ENCODE data around the gene AADAT.
"Not testable (repeated sequence)": the region's sequence is repeated elsewhere in the genome, so short reads cannot be mapped to it uniquely, and the experiment has no call there.

AADAT gene

DNA sequence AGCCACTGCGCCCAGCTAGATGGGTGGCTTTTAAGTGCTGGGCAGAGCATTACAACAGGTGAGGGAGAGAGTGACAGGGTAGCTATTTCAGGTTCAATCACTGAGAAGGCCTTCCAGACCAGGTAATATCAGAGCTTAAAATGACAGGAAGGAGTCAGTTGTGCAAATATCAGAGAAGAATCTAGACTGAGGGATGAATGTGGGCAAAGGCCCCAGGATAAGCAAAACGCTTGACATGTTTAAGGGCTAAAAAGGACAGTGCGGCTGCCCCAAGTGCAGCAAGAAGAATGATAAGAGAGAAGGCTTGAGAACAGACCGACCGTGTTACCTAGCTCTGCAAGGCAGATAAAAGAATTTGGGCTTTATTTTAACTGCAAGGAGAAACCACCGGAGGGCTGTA lies 18.6 kb downstream of the AADAT start:
- FAIRE-seq = no peak
- DNase-seq (ENCODE audit: insufficient read length, low spot score) = no peak
- no peak for TF ChIP-seq POLR2A (IDR thresholded peaks at IDR 0.05; ENCODE audit: low read depth, low read length)

DNA sequence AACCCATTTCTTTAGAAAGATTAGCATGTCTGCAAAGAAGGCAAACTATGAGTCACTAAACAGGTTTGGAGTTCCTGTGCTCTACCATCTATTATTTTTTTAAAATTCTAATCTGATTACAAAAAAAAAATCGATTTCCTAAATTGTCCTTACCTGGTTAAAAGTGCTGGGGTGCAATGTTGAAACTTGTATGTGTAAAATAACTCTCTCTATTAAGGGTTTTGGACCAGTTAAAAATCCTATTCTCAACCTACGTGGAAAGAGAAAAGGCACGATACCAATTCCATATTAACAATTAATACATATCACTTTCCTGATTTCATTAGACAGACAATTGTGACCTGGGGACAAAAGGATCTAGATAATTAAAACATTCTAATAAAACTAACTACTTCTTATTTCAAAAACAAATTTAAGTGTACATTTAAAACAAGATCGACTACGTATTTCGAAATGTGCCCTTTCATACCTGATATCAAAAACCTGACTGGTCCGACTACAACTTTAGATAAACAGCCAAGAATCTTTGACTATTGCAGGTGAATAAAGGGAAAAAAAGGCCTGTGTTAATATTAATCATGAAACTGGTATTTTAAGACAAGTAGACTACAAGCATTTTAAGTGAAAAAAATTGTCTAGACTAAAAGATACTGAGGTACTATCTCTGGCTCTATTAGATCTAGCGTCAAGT lies 21.2 kb downstream of the AADAT start:
- no peak for DNase-seq (ENCODE audit: insufficient read length, low spot score)
- FAIRE-seq = no peak

DNA sequence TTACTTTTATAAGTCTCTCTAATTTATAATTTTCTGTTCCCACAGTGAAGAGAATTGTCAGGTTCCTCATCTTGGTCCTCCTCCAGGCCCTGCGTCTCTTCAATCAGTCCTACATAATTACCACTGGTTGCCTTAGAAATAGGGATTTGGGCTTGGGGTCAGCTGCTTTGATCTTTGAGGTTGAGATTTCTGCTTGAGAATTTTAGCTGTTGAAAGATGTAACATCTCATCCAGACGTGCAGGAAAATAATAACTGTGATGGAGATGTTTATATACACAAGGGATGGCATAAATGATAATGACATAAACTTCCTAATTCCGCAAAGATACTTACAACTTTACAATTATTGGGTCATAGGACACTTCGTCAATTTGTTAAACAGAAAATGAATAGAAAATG lies 30.3 kb downstream of the AADAT start:
- DNase-seq (ENCODE audit: insufficient read length, low spot score) (no peak), FAIRE-seq (no peak)
- TF ChIP-seq POLR2A (IDR thresholded peaks at IDR 0.05; ENCODE audit: low read depth, low read length) = no peak

More for the DNA sequence above, 21.2 kb downstream of the AADAT start:
- TF ChIP-seq POLR2A (IDR thresholded peaks at IDR 0.05; ENCODE audit: low read depth, low read length) = no peak

DNA sequence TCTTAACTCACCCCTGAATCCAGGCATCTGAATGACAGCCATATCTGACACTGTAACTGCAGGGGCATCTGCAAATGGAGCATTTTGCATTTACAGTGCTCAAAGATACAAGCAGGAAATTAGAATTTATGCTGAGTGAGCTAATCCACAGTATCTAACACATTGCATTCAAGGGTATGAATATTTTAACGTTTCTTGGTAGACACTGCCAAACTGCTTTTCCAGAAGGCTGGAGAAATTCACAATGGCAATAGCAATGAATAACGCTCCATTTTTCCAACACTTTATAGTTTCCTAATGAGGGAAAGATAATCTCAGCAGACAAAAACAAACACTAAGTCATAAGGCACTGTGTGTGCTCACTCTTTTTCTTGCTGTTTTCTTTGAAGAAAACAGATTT lies 30.9 kb downstream of the AADAT start:
- TF ChIP-seq POLR2A (IDR thresholded peaks at IDR 0.05; ENCODE audit: low read depth, low read length) = no peak
- DNase-seq (ENCODE audit: insufficient read length, low spot score) = no peak
- no peak for FAIRE-seq

DNA sequence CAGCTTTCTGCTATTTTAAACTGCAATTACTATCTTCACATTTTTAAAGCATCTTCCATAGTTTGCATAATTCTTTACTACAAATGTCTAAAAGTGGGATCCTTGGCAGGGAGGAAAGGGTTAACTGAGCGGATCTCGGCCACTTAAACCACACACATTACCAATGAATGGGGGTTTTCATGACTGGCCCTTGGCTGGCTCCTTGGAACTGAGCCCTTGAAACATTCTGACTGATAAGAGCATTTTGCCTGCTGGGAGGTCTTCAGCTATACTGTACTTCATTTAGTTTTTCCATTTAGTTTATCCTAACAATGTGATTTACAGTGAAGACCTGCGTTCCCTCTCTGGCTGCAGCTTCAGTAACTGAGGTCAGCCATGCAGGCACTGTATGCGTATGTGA lies 31.9 kb downstream of the AADAT start:
- FAIRE-seq (no peak), DNase-seq (ENCODE audit: insufficient read length, low spot score) (no peak)
- TF ChIP-seq POLR2A (IDR thresholded peaks at IDR 0.05; ENCODE audit: low read depth, low read length) = no peak

DNA sequence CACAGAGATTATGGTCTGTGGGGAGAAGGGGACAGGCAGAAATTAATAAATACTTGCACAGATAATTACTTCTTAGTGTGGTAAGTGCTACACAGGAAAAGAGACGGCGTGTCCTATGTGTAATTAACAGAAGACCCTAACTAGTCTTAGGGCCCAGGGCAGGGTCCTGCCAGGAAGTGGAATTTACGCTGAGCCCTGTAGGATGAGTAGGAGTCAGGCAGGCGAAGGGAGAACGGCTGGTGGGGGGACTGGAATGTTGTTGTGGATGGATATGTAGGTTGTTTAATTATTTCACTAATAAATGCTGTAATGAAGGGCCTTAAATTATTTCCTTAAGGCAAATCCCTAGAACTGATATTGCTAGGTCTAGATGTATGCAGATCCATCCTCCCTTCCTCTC lies 36.8 kb downstream of the AADAT start:
- no peak for TF ChIP-seq POLR2A (IDR thresholded peaks at IDR 0.05; ENCODE audit: low read depth, low read length)
- FAIRE-seq (no peak), DNase-seq (ENCODE audit: insufficient read length, low spot score) (no peak)

DNA sequence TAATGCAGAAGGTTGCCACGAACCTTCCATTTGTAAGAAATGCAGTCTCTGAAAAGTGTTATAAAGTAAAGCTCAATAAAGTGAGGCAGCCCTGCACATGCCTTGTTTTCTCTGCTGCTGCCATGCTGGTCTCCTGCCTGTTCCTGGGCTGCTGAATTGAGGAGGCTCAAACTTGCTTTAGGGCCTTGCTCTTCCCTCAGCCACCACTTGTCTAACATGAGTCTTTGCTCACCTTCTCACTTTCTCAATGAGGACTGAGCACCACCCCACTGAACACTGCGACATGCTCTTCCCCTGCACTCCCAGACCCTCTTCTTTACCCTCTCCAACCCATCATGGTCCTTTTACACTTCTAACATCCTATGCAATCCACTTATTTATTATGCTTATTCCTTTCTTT lies 38.4 kb downstream of the AADAT start:
- DNase-seq (ENCODE audit: insufficient read length, low spot score) = no peak
- TF ChIP-seq POLR2A (IDR thresholded peaks at IDR 0.05; ENCODE audit: low read depth, low read length) = no peak
- FAIRE-seq = no peak

DNA sequence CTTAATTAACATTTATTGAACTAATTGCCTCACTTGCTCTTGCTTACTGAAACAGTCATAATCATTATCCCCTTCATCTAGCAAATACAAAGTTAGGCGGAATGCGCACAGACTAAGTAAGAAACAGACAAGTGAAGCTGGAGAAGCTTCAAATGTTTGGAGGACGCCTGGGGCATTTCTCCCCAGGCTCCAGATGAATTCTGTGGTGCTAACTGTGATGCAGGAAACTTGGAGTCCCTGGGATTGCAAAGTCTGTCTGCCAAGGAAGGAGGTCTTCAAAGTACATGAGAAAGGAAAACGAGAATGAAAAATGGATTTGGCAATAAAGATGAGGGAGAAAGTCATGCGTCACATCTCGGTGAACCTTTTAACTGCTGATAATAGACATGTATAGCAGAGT lies 40.0 kb downstream of the AADAT start:
- FAIRE-seq (no peak), DNase-seq (ENCODE audit: insufficient read length, low spot score) (no peak)
- no peak for TF ChIP-seq POLR2A (IDR thresholded peaks at IDR 0.05; ENCODE audit: low read depth, low read length)

DNA sequence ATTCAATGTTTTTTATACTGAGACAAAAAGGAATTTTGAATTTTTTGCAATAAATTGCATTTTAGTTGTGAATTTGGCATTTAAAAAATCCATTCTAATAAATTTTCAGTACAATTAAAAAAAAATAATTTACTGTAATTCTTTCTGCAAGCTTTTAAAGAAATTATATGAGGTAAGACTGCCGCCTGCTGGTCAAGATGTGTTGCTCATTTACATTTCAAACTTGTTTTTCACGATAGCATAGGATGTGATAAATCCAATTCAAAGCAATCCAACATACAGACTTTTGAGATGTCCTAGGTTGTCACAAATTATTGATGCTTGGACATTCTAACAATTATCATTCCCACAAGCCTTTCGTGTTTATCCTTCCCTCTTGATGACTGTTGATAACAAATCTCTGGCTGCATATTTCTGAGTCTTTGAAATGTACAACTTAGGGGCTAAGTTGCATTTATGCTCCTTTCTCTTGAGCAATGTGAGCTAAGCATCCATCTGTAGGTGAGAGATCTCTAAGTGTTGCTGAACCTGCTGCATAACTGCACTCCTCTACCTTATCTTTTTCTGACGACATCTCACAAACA lies 41.9 kb downstream of the AADAT start:
- FAIRE-seq (no peak), DNase-seq (ENCODE audit: insufficient read length, low spot score) (no peak)
- no peak for TF ChIP-seq POLR2A (IDR thresholded peaks at IDR 0.05; ENCODE audit: low read depth, low read length)

DNA sequence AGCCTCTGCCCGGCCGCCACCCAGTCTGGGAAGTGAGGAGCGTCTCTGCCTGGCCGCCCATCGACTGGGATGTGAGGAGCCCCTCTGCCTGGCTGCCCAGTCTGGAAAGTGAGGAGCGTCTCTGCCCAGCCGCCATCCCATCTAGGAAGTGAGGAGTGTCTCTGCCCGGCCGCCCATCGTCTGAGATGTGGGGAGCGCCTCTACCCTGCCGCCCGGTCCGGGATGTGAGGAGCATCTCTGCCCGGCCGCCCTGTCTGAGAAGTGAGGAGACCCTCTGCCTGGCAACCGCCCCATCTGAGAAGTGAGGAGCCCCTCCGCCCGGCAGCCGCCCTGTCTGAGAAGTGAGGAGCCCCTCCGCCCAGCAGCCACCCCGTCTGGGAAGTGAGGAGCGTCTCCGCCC lies 43.6 kb downstream of the AADAT start:
- DNase-seq (ENCODE audit: insufficient read length, low spot score); FAIRE-seq: not testable (repeated sequence)

DNA sequence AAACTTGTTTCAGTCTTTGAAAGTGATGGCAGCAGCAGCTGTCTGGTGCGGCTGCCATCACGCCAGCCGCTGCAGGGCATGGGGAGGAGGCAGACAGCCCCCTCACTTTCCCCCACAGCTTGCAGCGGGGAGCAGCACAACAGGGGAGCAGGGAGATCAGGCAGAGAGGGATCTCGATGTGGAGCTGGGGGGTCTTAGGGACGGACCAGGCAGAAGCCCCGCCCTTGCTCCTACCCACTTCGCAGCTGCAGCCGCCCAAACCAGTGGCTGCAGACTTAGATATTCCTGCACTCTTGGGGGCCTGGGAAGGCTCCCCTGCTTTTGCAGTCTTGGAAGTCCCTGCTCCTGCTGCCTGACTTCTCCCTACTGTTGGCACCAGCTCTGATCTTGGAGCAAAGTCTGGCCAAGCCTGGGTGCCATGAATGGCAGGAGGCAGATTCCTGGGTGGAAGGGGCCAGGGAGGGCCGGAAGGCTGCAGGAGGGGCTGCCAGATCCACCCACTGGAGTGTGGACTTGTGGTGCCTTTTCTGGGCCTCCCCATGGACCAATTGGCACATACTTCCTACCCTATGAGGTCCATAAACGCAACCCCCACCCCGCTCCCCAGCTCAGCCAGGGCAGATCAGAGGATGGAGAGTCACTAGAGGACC lies 49.6 kb downstream of the AADAT start:
- no peak for FAIRE-seq
- no peak for DNase-seq (ENCODE audit: insufficient read length, low spot score)

DNA sequence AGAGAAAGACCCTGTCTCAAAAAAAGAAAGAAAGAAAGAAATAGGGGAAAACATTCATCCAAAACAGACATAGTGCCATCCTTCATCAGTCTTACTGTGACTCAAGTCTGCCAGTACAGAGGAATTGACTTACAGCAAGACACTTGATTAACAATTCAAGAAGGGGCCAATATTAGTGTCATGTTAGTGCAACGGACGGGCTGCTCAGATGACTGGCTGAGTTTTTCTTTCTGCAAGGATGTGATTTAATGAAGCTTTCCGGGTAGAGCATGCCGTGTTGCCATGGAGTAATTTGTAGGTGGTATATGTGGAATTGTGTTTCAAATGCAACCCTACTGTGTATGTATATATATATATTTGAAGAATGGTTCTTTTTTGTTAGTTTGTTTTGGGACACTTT lies 51.0 kb downstream of the AADAT start:
- no peak for TF ChIP-seq POLR2A (IDR thresholded peaks at IDR 0.05; ENCODE audit: low read depth, low read length)

More for the DNA sequence above, 49.6 kb downstream of the AADAT start:
- TF ChIP-seq POLR2A (IDR thresholded peaks at IDR 0.05; ENCODE audit: low read depth, low read length) = no peak

DNA sequence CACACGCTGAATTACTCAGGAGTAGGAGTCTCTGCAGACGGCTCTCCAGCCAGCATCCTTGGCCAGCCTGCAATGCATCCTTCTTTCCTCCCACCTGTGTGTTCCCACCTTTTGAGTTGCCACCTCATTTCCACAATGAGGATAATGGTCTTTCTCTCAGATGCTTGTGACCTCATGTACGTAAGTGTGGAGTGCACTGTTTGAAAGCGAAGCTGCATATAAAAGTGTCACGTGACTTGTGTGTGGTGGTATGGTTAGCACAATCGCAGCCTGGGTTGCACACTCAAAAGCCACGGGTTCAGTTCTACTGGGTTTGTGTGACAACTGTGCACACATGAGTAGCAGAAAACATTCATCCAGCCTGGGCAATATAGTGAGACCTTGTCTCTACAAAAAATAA lies 51.5 kb downstream of the AADAT start:
- no peak for DNase-seq (ENCODE audit: insufficient read length, low spot score)
- no peak for FAIRE-seq
- no peak for TF ChIP-seq POLR2A (IDR thresholded peaks at IDR 0.05; ENCODE audit: low read depth, low read length)

More for the DNA sequence above, 51.0 kb downstream of the AADAT start:
- no peak for DNase-seq (ENCODE audit: insufficient read length, low spot score)
- FAIRE-seq = no peak

DNA sequence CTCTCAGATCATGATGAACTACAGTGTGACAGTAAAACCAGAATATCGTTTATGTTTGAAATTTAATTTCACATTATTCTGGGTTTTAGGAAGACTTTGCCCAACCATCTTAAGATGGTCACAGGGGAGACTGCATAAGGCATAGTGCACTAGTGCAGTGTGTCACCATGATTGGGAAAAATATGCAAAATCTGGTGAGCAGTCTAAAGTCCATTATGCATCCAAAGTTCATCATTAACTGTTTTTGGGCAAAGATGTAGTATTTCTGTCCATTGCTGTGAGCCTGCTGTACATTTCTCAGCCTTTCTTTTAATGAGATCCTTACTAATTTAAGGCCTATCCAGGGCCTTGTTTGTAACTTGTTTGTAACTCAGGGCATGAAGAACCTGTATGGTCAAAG lies 52.3 kb downstream of the AADAT start:
- no peak for FAIRE-seq
- no peak for TF ChIP-seq POLR2A (IDR thresholded peaks at IDR 0.05; ENCODE audit: low read depth, low read length)
- no peak for DNase-seq (ENCODE audit: insufficient read length, low spot score)

DNA sequence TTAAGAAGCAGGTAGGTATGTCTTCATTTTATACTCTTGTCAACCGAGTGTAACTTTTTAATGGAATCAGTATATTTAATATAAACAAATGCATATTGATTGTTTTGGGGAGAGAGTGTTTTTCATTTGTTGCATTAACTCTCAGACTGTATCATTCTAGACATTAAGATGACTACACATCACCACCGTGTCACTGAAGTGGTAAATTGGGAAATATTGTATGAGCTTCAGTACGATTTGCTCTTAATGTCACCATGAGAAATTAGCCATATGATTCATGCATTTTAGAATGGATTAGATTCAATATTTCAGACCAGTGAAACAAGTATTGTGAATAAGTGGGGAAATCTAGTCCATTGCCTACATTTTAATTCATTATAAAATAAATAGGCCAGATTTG lies 53.9 kb downstream of the AADAT start:
- TF ChIP-seq POLR2A (IDR thresholded peaks at IDR 0.05; ENCODE audit: low read depth, low read length) = no peak
- FAIRE-seq = no peak
- DNase-seq (ENCODE audit: insufficient read length, low spot score) = no peak
